DMS114 treated with DMSO at 0.1 percent for 48 hours (cell line): ENCODE measurements around the gene TRIM5.
"Not testable (repeated sequence)": the region's sequence is repeated elsewhere in the genome, so short reads cannot be mapped to it uniquely, and the experiment has no call there.

ENCODE experiments used
- DNase-seq: peaks from one replicate; lab custom pipeline; 2025; ENCODE audit not compliant: unreplicated experiment; lab: John Stamatoyannopoulos, UW

TRIM5 gene

DNA sequence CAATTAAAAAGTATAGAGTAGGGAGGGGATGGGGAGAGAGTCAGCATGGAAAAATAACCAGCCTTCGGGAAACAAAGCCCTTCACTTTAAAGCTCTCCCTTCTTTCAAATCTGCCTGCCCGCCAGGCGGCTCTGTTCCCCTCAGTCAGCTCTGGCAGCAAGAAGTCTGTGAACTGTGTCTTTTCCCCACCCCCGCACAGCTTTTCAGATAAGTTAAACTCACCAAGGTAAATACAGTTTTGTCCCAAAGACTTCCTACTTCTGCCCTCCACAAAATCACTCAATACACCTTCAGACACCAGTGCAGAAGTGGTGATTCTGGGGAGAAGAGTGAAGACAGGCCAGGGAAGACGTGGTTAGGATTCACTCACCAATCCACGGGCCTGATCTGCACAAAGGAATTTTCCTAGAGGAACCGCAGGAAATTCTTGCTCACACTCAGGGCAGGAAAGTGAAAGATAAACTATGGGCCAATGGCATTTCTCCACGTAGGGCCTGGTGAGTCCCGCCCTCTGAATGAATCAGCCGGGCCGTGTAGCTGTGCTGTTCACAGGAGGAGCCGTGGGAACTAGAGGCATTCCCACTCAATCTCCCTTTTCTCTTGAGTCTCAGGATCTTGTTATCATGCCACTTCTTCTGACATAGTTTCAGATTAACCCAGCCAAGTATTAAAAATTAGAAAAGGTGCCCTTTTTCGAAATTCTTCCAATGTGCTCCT lies at the start of gene TRIM5:
Gene TRIM5, minus strand, starts transcription at position 429 of the 717 bp plus-strand sequence. CDS start 4,897 bp downstream, outside the sequence.
- DNase-seq = peak; percentile 49

- no peak for DNase-seq
These were observed 42.8 kb upstream of the TRIM5 start for GRCh38 chr11:5727691-5728090.

DNA sequence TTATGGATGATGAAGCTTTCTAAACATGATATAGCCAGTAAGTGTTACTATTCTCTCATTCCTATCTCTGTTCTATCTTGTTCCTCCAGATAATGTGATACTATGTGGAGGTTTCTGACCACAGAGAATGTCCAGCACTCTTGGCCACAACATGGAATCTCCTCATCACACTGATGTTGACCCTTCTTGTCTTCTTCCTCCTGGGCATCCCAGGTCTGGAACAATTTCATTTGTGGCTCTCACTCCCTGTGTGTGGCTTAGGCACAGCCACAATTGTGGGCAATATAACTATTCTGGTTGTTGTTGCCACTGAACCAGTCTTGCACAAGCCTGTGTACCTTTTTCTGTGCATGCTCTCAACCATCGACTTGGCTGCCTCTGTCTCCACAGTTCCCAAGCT lies 41.5 kb upstream of the TRIM5 start:
- DNase-seq = no peak

- DNase-seq = no peak
These were observed 37.7 kb upstream of the TRIM5 start for GRCh38 chr11:5722622-5723021.

GRCh38 chr11:5719703-5720495 lies 35.0 kb upstream of the TRIM5 start:
- DNase-seq = no peak

DNA sequence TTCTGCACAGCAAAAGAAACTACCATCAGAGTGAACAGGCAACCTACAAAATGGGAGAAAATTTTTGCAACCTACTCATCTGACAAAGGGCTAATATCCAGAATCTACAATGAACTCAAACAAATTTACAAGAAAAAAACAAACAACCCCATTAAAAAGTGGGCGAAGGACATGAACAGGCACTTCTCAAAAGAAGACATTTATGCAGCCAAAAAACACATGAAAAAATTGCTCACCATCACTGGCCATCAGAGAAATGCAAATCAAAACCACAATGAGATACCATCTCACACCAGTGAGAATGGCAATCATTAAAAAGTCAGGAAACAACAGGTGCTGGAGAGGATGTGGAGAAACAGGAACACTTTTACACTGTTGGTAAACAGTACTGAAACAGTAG lies 31.6 kb upstream of the TRIM5 start:
- not testable (repeated sequence) for DNase-seq

- DNase-seq = no peak
These were observed 28.8 kb upstream of the TRIM5 start for GRCh38 chr11:5713695-5714094.

DNA sequence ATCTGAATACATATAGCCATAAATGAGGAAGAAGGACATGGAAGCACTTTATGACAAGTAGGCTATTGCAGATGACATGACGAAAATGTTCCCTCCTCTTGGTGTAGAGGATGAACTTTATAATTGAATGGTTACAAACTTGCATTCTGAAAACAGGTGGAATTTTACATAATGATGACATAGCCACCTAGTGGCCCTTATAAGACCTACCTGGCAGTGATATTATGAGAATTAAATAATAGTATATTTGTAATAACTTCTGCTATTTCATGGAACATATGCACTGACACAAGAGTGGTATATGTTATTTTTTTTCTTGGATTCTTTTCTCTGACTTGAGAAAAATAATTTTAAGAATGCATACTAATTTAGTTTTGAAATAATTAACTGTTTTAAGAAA lies 27.6 kb upstream of the TRIM5 start:
- no peak for DNase-seq

DNA sequence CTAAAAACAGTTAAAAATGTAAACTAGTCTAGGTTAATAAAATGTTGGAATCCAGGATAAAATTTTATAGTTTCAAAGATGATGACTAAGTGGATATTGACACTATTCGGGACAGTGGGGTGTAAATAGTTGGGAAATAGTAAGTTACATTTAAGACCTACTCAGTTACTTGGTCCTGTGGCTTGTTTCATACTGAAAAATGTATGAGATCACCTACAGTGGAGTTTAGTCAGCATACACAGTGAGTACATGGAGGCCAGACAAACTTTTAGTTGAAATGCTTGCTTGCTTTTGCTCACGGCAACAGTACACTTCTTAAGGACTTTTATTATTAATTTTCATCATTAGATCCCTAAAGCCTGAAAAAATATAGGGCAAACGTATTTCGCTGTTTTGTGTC lies 20.8 kb upstream of the TRIM5 start:
- no peak for DNase-seq

DNA sequence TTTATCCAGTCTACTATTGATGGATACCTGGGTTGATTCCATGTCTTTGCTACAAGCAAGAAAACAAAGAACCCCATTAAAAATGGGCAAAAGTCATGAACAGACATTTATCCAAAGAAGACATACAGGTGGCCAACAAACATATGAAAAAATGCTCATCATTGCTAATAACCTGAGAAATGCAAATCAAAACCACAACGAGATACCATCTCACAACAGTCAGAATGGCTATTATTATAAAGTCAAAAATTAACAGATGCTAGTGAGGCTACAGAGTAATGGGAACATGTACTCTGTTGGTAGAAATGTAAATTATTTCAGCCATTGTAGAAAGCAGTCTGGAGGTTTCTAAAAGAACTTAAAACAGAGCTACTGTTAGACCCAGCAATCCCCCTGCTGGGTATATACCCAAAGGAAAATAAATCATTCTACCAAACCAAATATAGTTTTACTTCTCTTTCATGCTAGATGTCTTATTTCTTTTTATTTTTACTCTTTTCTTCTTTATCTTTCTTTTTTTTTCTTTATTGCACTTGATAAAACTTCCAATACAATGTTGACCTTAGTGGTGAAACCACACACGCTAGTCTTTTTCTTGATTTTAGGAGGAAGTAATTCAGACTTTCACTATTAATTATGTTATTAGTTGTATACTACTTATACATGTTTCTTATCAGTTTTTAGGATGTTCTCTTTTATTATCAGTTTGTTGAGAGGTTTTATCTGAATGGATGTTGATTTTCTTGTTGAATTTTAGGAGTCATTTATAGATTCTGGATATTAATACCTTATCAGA lies 19.1 kb upstream of the TRIM5 start:
- no peak for DNase-seq

GRCh38 chr11:5701055-5701577 lies 16.2 kb upstream of the TRIM5 start:
- DNase-seq = no peak

DNA sequence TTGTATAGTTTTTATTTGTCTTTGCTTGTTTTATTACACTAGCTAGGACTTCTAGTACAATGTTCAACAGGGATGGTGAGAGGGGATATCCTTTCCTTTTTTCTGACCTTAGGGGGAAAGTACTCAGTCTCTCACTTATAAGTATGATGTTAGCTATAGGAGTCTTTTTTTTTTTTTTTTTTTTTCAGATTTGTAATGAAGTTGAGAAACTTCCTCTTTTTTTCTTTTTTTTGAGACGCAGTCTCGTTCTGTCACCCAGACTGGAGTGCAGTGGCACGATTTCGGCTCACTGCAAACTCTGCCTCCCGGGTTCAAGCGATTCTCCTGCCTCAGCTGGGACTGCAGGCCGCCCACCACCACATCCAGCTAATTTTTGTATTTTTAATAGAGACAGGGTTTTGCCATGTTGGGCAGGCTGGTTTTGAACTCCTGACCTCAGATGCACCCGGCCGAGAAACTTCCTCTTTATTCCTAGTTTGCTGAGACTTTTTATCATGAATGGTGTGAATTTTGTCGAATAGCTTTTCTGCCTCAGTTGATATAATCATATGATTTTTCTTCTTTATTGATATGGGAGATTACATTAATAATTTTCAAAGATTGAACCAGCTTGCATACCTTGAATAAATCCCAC lies 15.7 kb upstream of the TRIM5 start:
- DNase-seq = no peak

- no peak for DNase-seq
These were observed 13.4 kb upstream of the TRIM5 start for GRCh38 chr11:5698281-5698680.

- no peak for DNase-seq
These were observed 11.3 kb upstream of the TRIM5 start for GRCh38 chr11:5696210-5696609.

GRCh38 chr11:5695580-5695979 lies 10.7 kb upstream of the TRIM5 start:
- DNase-seq = no peak

GRCh38 chr11:5694642-5695041 lies 9.8 kb upstream of the TRIM5 start:
- DNase-seq = no peak

- DNase-seq = no peak
These were observed 7.1 kb upstream of the TRIM5 start for GRCh38 chr11:5691964-5692361.

DNA sequence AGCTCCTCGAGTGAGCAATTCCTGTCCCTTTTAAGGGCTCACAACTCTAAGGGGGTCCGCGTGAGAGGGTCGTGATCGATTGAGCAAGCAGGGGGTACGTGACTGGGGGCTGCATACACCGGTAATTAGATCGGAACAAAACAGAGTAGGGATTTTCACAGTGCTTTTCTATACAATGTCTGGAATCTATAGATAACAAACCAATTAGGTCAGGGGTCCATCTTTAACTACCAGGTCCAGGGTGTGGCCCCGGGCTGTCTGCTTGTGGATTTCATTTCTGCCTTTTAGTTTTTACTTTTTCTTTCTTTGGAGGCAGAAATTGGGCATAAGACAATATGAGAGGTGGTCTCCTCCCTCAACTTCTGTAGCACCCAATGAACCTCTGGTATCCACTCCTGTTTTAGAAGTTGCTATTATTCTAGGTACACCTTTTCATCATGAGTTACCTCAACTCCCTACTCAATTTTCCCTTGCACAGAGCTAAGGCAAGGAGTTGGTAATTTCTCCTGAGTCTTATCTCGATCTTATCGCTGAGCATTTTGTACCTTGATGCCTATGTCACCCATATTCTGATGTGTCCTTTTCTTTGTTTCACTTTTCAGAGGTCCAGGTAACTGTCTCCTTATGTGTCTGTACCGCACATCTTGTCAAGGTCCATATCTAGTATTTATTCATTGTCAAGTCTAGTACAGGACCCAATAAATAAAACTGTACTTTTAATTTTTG lies 6.5 kb upstream of the TRIM5 start:
- DNase-seq = not testable (repeated sequence)

DNA sequence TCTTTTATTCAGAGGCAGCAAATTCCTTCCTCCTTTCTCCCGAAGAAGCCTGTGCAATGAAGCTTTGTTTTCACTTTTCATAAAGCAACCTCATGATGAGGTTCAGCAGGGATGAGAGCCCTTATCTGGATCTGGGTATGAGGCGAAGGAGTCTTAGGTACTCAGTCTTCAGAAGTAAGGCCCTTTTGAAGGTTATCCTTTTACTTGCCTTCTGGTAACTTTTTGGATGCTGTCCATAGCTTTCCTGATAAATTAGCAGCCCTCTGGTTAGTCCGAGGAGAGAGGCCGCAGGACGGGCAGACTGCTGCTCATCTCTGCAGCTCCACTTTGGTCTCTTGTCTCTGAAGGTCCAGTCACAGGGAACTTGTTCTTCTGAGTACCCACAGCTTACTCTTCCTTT lies 5.9 kb upstream of the TRIM5 start:
- DNase-seq = no peak

DNA sequence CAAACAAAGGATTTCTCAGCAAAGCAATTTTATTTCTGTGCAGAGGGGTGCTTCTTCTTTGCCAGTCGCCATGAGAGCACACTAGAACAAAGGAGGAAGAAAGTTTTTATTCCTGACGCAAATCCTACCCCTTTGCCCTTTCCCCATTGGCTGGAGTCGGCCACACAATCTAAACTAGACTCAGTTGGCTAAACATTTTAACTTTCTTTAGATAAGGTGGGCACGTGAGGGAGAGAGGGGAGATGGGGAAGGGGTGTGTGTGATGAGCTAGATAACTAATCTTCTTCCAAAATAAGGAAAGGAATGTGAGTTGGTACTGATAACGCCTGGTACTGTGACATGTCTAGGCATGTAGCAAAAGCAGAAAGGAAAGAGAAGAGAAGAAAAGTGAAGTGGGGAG lies 5.3 kb upstream of the TRIM5 start:
- no peak for DNase-seq
